Stomach (tissue), 9 donors: ENCODE measurements around the gene GRB10. TPM values are rescaled to one million over a fixed set of nuclear protein-coding genes. Genes with fewer than 3 reads are reported as not detected.

Experiments used
- DNase-seq, 2 donors: peaks; one replicate each; pipeline versions ENCODE4 v3.0.0 to v3.0.0-alpha.2; 2013 to 2019
- H3K27ac ChIP-seq, 5 donors: fragments of 200-600 bp in 4 of 5; sonication (generic) in 4 of 5; one replicate each; pipeline ENCODE4 v1.5.1; 2013 to 2019; ENCODE audit warnings: mild to moderate bottlenecking in 1 of 5, moderate library complexity in 1 of 5
- H3K27me3 ChIP-seq, 3 donors: fragments of 200-600 bp; sonication (generic); one replicate each; pipeline ENCODE4 v1.5.1; 2017 to 2019; ENCODE audit warnings: mixed run types in 1 of 3
- H3K36me3 ChIP-seq, 4 donors: fragments of 200-600 bp; sonication (generic); 1 replicate in 3 of 4; 2 replicates in 1 of 4; pipeline ENCODE4 v1.5.1; 2016 to 2019
- H3K4me1 ChIP-seq, 4 donors: fragments of 200-600 bp; sonication (generic); one replicate each; pipeline ENCODE4 v1.5.1; 2016 to 2019
- H3K4me3 ChIP-seq, 4 donors: fragments of 200-600 bp; sonication (generic) in 3 of 4; one replicate each; pipeline ENCODE4 v1.5.1; 2016 to 2019; ENCODE audit warnings: mild to moderate bottlenecking in 1 of 4
- H3K9me3 ChIP-seq, 4 donors: fragments of 200-600 bp; sonication (generic); one replicate each; pipeline ENCODE4 v1.5.1; 2016 to 2019
- CTCF ChIP-seq, 7 experiments: fragments of 450-650 bp in 4 of 7; fragments of 200-600 bp in 3 of 7; sonication (generic) in 3 of 7; IDR thresholded peaks; one replicate each; pipeline ENCODE4 v1.5.1; 2016 to 2019; ENCODE audit warnings: antibody characterized with exemption in 7 of 7, control low read depth in 2 of 7, mild to moderate bottlenecking in 1 of 7
- EP300 ChIP-seq: sonication (generic); formaldehyde crosslinking; IDR thresholded peaks from one replicate; pipeline ENCODE4 v1.6.1; 2017; ENCODE audit warnings: antibody characterized with exemption
- POLR2A ChIP-seq, 4 donors: fragments of 450-650 bp; IDR thresholded peaks; one replicate each; pipeline ENCODE4 v1.6.1; 2016; ENCODE audit warnings: antibody characterized with exemption in 4 of 4, control low read depth in 2 of 4, mild to moderate bottlenecking in 1 of 4, moderate library complexity in 1 of 4
- POLR2AphosphoS5 ChIP-seq, 3 donors: sonication (generic); formaldehyde crosslinking; IDR thresholded peaks; one replicate each; pipeline ENCODE4 v1.6.1; 2016; ENCODE audit warnings: antibody characterized with exemption in 3 of 3
- WGBS, 5 donors: extraction: QIAGEN DNeasy Blood & Tissue Kit in 3 of 5; methylation state at CpG; one replicate each; pipeline versions ENCODE4 v1.1.5 to v1.1.7; 2013 to 2018; 5-methylcytosine and 5-hydroxymethylcytosine counted together
- intact Hi-C: fragments of 100-400 bp; cut with DNase I; formaldehyde crosslinking; loops from one replicate; pipeline ENCODE4 v1.15.1; 2023; ENCODE audit warnings: low total_unique reads
- polyA plus RNA-seq, 3 donors: library from polyadenylated mRNA; stranded (reverse); fragments of 200-250 nt; gene quantifications; one replicate each; pipeline ENCODE4 v1.2.3, GENCODE V29; 2013
- total RNA-seq, 5 donors: library from RNA; depleted of rRNA; stranded (reverse); fragments of >200 nt; gene quantifications; one replicate each; pipeline versions ENCODE4 v1.1.0 to v1.2.3, GENCODE V29; 2014 to 2016
- donor health status: healthy with polysubstance abuse.
- donor health status: Bipolar disorder and iron deficiency.
- donor health status: healthy.

GRB10 gene
- total and polyA plus RNA-seq, 8 donors = 10.2 to 84.9 (median 49.6) TPM

- Histone ChIP-seq H3K4me1 (peaks cover 11 to 50% (median 31%) of the 10 kb centered on the region in 4 donors), H3K36me3 (no peaks in the 10 kb centered on the region), H3K27me3 (no peaks in the 10 kb centered on the region), H3K27ac (peak overlapping the region in 4 of 5 donors; percentile 76 to 90 (median 84)), H3K4me3 (peak overlapping the region; percentile 61 to 84 (median 66)), H3K9me3 (peaks cover 0 to 9% (median 4%) of the 10 kb centered on the region in 4 donors)
- WGBS, 5 donors = 50 to 63% (median 59%) methylated on average over 5 of the region's 5 CpGs
- intact Hi-C loops = no loop called here
- DNase-seq = no peak
- TF ChIP-seq EP300 (no peak), POLR2A (IDR thresholded peaks at IDR 0.05) (no peak), POLR2AphosphoS5 (IDR thresholded peaks at IDR 0.05) (no peak), CTCF (IDR thresholded peaks at IDR 0.05) (no peak)
Observed at GRCh38 chr7:50791363-50791937, 8.8 kb upstream of the GRB10 start.

- H3K9me3 ChIP-seq = peaks cover 0 to 9% (median 4%) of the 10 kb centered on the region in 4 donors
- H3K27me3 ChIP-seq = no peaks in the 10 kb centered on the region
- TF ChIP-seq POLR2AphosphoS5 (IDR thresholded peaks at IDR 0.05) (no peak), CTCF (IDR thresholded peaks at IDR 0.05) (no peak), POLR2A (IDR thresholded peaks at IDR 0.05) (no peak), EP300 (no peak)
- peak overlapping the region; percentile 7 to 84 (median 66) for H3K4me3 ChIP-seq
- WGBS, 5 donors = 27 to 54% (median 33%) methylated on average over 9 of the region's 9 CpGs
- intact Hi-C loops = no loop called here
- H3K27ac ChIP-seq = peak overlapping the region in 2 of 5 donors; percentile 46 to 84
- H3K4me1 ChIP-seq = peaks cover 11 to 57% (median 32%) of the 10 kb centered on the region in 4 donors
- no peaks in the 10 kb centered on the region for H3K36me3 ChIP-seq
- no peak for DNase-seq
Observed at GRCh38 chr7:50790381-50790780, 7.7 kb upstream of the GRB10 start.

GRCh38 chr7:50788382-50788781, 5.7 kb upstream of the GRB10 start:
- intact Hi-C loops = loop anchor here (10.0 kb wide), 1 partner anchor 266 kb away; no protein-coding TSS in a partner anchor
- Histone ChIP-seq H3K27me3 (no peaks in the 10 kb centered on the region), H3K9me3 (peaks cover 0 to 9% (median 4%) of the 10 kb centered on the region in 4 donors), H3K4me3 (no peak overlapping the region), H3K36me3 (no peaks in the 10 kb centered on the region), H3K27ac (no peak overlapping the region), H3K4me1 (peaks cover 17 to 74% (median 43%) of the 10 kb centered on the region in 4 donors)
- DNase-seq = no peak
- TF ChIP-seq POLR2AphosphoS5 (IDR thresholded peaks at IDR 0.05) (no peak), CTCF (IDR thresholded peaks at IDR 0.05) (no peak), EP300 (no peak), POLR2A (IDR thresholded peaks at IDR 0.05) (no peak)
- WGBS, 5 donors = 89 to 99% (median 96%) methylated on average over 3 to 5 of the region's 5 CpGs

- H3K9me3 ChIP-seq = peaks cover 0 to 9% (median 4%) of the 10 kb centered on the region in 4 donors
- no peak for DNase-seq
- H3K4me3 ChIP-seq = no peak overlapping the region
- peaks cover 17 to 80% (median 48%) of the 10 kb centered on the region in 4 donors for H3K4me1 ChIP-seq
- WGBS, 5 donors = 72 to 94% (median 88%) methylated on average over 4 of the region's 4 CpGs
- no peaks in the 10 kb centered on the region for H3K27me3 ChIP-seq
- intact Hi-C loops = loop anchor here (10.0 kb wide), 1 partner anchor 267 kb away; no protein-coding TSS in a partner anchor
- TF ChIP-seq POLR2AphosphoS5 (IDR thresholded peaks at IDR 0.05) = no peak
- TF ChIP-seq EP300 = no peak
- TF ChIP-seq POLR2A (IDR thresholded peaks at IDR 0.05) = no peak
- no peak for TF ChIP-seq CTCF (IDR thresholded peaks at IDR 0.05)
- H3K27ac ChIP-seq = no peak overlapping the region
- no peaks in the 10 kb centered on the region for H3K36me3 ChIP-seq
Observed at GRCh38 chr7:50787825-50788224, 5.1 kb upstream of the GRB10 start.
